Measurements from ENCODE around the gene ZCCHC24.

GRCh38 chr10:79347226-79347893, 98.1 kb downstream of the ZCCHC24 start, which contains the start of gene PPIF:
- TF ChIP-seq POLR2A (IDR thresholded peaks at IDR 0.05; ENCODE audit: low read depth) (peak; percentile 90), CTCF (IDR thresholded peaks at IDR 0.05) (peak; percentile 95 to 100 (median 99)), POLR2AphosphoS5 (IDR thresholded peaks at IDR 0.05) (peak; percentile 88 to 91), EP300 (IDR thresholded peaks at IDR 0.05) (no peak)

Measured in esophagus muscularis mucosa (tissue), 4 donors.